CD4-positive, alpha-beta T cell treated with Interferon alpha-2 for 1 hour (primary cell): ENCODE data around the gene CANT1.
"Not testable (repeated sequence)": the region's sequence is repeated elsewhere in the genome, so short reads cannot be mapped to it uniquely, and the experiment has no call there.

Source experiments
- DNase-seq, 2 donors: peaks; one replicate each; pipeline ENCODE4 v3.0.0-alpha.2; 2020 to 2022

The CANT1 gene

GRCh38 chr17:78954684-78955083 is 54.9 kb downstream of the CANT1 start:
- DNase-seq, result no peak

- DNase-seq, result no peak
Measured at GRCh38 chr17:78953356-78954350, 55.9 kb downstream of the CANT1 start.

- DNase-seq, result no peak
Measured at GRCh38 chr17:78952706-78953105, 56.9 kb downstream of the CANT1 start.

GRCh38 chr17:78951967-78952551 is 57.5 kb downstream of the CANT1 start:
- DNase-seq, result no peak

GRCh38 chr17:78950870-78951269 is 58.7 kb downstream of the CANT1 start:
- DNase-seq, result no peak

- no peak for DNase-seq
Measured at GRCh38 chr17:78947235-78948149, 62.1 kb downstream of the CANT1 start.

- DNase-seq, result no peak
Measured at GRCh38 chr17:78946631-78947030, 62.9 kb downstream of the CANT1 start.

GRCh38 chr17:78946131-78946530 is 63.4 kb downstream of the CANT1 start:
- no peak for DNase-seq

GRCh38 chr17:78945455-78945854 is 64.1 kb downstream of the CANT1 start:
- not testable (repeated sequence) for DNase-seq

- DNase-seq, result no peak
Measured at GRCh38 chr17:78944956-78945355, 64.6 kb downstream of the CANT1 start.

GRCh38 chr17:78944026-78944425 is 65.5 kb downstream of the CANT1 start:
- no peak for DNase-seq
